Spleen (tissue), 11 donors: Measurements from ENCODE around the gene C1QTNF1. TPM values are rescaled to one million over a fixed set of nuclear protein-coding genes. Genes with fewer than 3 reads are reported as not detected.

Experiments
- DNase-seq: peaks from one replicate; pipeline ENCODE4 v3.0.0-alpha.2; 2020
- H3K27ac ChIP-seq, 8 donors: fragments of 200-600 bp; sonication (generic) in 7 of 8; 1 replicate in 4 of 8; 2 replicates in 4 of 8; pipeline versions ENCODE4 v1.5.0 to v1.8.0; 2016 to 2021; ENCODE audit warnings: inconsistent platforms in 4 of 8, mild to moderate bottlenecking in 4 of 8, moderate library complexity in 1 of 8
- H3K27me3 ChIP-seq, 7 donors: fragments of 200-600 bp; sonication (generic) in 6 of 7; replicated peaks in 1 of 7; 1 replicate in 4 of 7; 2 replicates in 3 of 7; pipeline versions ENCODE4 v1.5.0 to v1.8.0; 2016 to 2021; ENCODE audit warnings: inconsistent platforms in 3 of 7, mild to moderate bottlenecking in 1 of 7
- H3K36me3 ChIP-seq, 6 donors: fragments of 200-600 bp; sonication (generic) in 5 of 6; 1 replicate in 4 of 6; 2 replicates in 2 of 6; pipeline versions ENCODE4 v1.5.0 to v1.8.0; 2016 to 2021; ENCODE audit warnings: inconsistent platforms in 2 of 6
- H3K4me1 ChIP-seq, 6 donors: fragments of 200-600 bp; sonication (generic) in 5 of 6; 1 replicate in 3 of 6; 2 replicates in 3 of 6; pipeline versions ENCODE4 v1.5.0 to v1.8.0; 2016 to 2021; ENCODE audit warnings: inconsistent platforms in 3 of 6
- H3K4me3 ChIP-seq, 8 donors: fragments of 200-600 bp; sonication (generic) in 7 of 8; 1 replicate in 4 of 8; 2 replicates in 4 of 8; pipeline versions ENCODE4 v1.5.0 to v1.8.0; 2016 to 2021; ENCODE audit warnings: inconsistent platforms in 4 of 8, mild to moderate bottlenecking in 4 of 8, moderate library complexity in 2 of 8
- H3K9me3 ChIP-seq, 8 donors: fragments of 200-600 bp; sonication (generic) in 7 of 8; 1 replicate in 4 of 8; 2 replicates in 4 of 8; pipeline versions ENCODE4 v1.5.0 to v1.8.0; 2016 to 2021; ENCODE audit warnings: inconsistent platforms in 4 of 8
- CTCF ChIP-seq, 11 experiments: fragments of 200-600 bp in 7 of 11; fragments of 450-650 bp in 4 of 11; sonication (generic) in 4 of 11; IDR thresholded peaks in 8 of 11; conservative IDR thresholded peaks in 3 of 11; 1 replicate in 7 of 11; 2 replicates in 4 of 11; pipeline versions ENCODE4 v1.4.0 to v1.8.0; 2016 to 2021; ENCODE audit warnings: antibody characterized with exemption in 11 of 11, inconsistent platforms in 4 of 11, mild to moderate bottlenecking in 1 of 11
- POLR2A ChIP-seq, 3 donors: fragments of 450-650 bp; IDR thresholded peaks; one replicate each; pipeline ENCODE4 v1.5.1; 2017; ENCODE audit warnings: antibody characterized with exemption in 3 of 3, mild to moderate bottlenecking in 1 of 3
- POLR2AphosphoS5 ChIP-seq, 3 donors: sonication (generic); formaldehyde crosslinking; IDR thresholded peaks; one replicate each; pipeline ENCODE4 v1.5.1; 2017; ENCODE audit warnings: antibody characterized with exemption in 3 of 3
- WGBS, 5 donors: extraction: QIAGEN DNeasy Blood & Tissue Kit in 3 of 5; methylation state at CpG; one replicate each; pipeline versions ENCODE4 v1.1.5 to v1.1.7; 2013 to 2018; 5-methylcytosine and 5-hydroxymethylcytosine counted together
- intact Hi-C: fragments of 100-400 bp; cut with DNase I; formaldehyde crosslinking; loops from one replicate; pipeline ENCODE4 v1.15.0; 2023; ENCODE audit warnings: low total_unique reads
- polyA plus RNA-seq, 3 donors: library from polyadenylated mRNA; stranded (reverse); fragments of 200-250 nt; gene quantifications; one replicate each; pipeline ENCODE4 v1.2.1, GENCODE V29; 2013
- total RNA-seq, 7 donors: library from RNA; depleted of rRNA in 3 of 7; stranded (reverse); fragments of >200 nt in 3 of 7; fragmentation: NEBNext Ultra II Directional in 4 of 7; extraction: Animal tissue kit (Norgen Biotek cat#: 25700) in 4 of 7; gene quantifications; one replicate each; pipeline versions ENCODE4 v1.1.0 to v1.2.1, GENCODE V29; 2016 to 2021
- donor health status: healthy with polysubstance abuse.
- donor health status: DM: no; HTN: no; CAD: no; lungs with moderate emphysema.
- donor health status: DM: no; HTN: no; CAD: no.
- donor health status: Bipolar disorder and iron deficiency.
- donor health status: healthy.
- donor health status: DM: no; HTN: no; CAD: no.
- donor health status: DM: yes; HTN: yes; CAD: no.

C1QTNF1 gene
- total and polyA plus RNA-seq, 10 donors: 14.7 to 101 (median 44.4) TPM

DNA sequence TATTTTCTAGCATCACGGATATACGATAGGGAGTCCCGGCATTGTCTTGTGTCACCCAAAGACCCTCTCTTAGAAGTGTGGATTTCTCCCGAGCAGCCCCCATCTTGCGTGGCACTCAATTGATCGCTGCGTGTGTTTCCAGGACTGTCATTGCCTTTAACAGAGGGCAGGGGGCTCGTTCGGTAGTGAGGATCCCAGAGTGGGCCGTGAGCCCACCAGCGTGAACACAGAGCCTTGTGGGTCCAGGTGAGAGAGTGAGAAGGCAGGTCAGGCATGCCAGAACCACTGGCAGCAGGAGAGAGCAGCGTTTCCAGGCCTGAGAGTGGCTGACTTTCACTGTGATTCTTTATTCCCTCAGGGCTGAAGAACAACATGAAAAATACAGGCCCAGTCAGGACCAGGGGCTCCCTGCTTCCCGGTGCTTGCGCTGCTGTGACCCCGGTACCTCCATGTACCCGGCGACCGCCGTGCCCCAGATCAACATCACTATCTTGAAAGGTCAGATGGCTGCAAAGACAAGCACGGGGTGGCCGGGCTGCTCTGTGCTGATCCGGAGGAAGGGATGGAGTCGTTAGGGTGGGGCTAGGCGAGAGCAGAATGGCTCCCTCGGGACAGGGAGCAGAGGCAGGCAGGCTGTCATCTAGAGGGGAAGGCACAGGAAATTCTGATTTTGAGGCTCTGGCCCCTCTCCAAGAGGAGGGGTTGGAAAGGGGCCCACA is 22.4 kb downstream of the C1QTNF1 start:
- TF ChIP-seq POLR2AphosphoS5 (IDR thresholded peaks at IDR 0.05) (peak; percentile 37 to 66 (median 42)), POLR2A (IDR thresholded peaks at IDR 0.05) (no peak), CTCF (IDR thresholded peaks at IDR 0.05 in 8 of 11, conservative IDR thresholded peaks at IDR 0.05 in 3 of 11) (peak in 1 of 11 experiments; percentile 1)
- peak overlapping the region in 1 of 8 donors; percentile 17 for H3K4me3 ChIP-seq
- intact Hi-C loops: no loop called here
- 54 to 74% (median 65%) methylated on average over 25 of the region's 25 CpGs for WGBS, 5 donors
- peak overlapping the region in 7 of 8 donors; percentile 9 to 73 (median 46) for H3K27ac ChIP-seq
- peaks cover 0 to 9% (median 0%) of the 10 kb centered on the region in 6 donors for H3K36me3 ChIP-seq
- peaks cover 0 to 38% (median 0%) of the 10 kb centered on the region in 7 donors for H3K27me3 ChIP-seq
- peaks cover 4 to 86% (median 34%) of the 10 kb centered on the region in 6 donors for H3K4me1 ChIP-seq
- H3K9me3 ChIP-seq: no peaks in the 10 kb centered on the region
- DNase-seq: peak; percentile 76

GRCh38 chr17:79046916-79047280 is 22.9 kb downstream of the C1QTNF1 start:
- no peak for DNase-seq
- intact Hi-C loops: no loop called here
- peak overlapping the region in 5 of 8 donors; percentile 39 to 73 (median 63) for H3K27ac ChIP-seq

GRCh38 chr17:79047291-79047920 is 23.4 kb downstream of the C1QTNF1 start:
- Histone ChIP-seq H3K27ac (peak overlapping the region in 5 of 8 donors; percentile 39 to 73 (median 63)), H3K9me3 (no peaks in the 10 kb centered on the region), H3K36me3 (peaks cover 0 to 9% (median 0%) of the 10 kb centered on the region in 6 donors), H3K4me1 (peaks cover 4 to 83% (median 31%) of the 10 kb centered on the region in 6 donors), H3K27me3 (peaks cover 0 to 39% (median 0%) of the 10 kb centered on the region in 7 donors), H3K4me3 (peak overlapping the region in 2 of 8 donors; percentile 3 to 7)
- peak; percentile 58 for DNase-seq
- WGBS, 5 donors: 90 to 96% (median 91%) methylated on average over 30 of the region's 30 CpGs
- intact Hi-C loops: no loop called here
- TF ChIP-seq CTCF (IDR thresholded peaks at IDR 0.05 in 8 of 11, conservative IDR thresholded peaks at IDR 0.05 in 3 of 11) (no peak), POLR2AphosphoS5 (IDR thresholded peaks at IDR 0.05) (no peak), POLR2A (IDR thresholded peaks at IDR 0.05) (no peak)

More at GRCh38 chr17:79046916-79047280, 22.9 kb downstream of the C1QTNF1 start:
- H3K4me1 ChIP-seq: peaks cover 4 to 88% (median 34%) of the 10 kb centered on the region in 6 donors
- WGBS, 5 donors: 67 to 94% (median 83%) methylated on average over 12 to 15 of the region's 15 CpGs
- no peak for TF ChIP-seq POLR2A (IDR thresholded peaks at IDR 0.05)
- TF ChIP-seq POLR2AphosphoS5 (IDR thresholded peaks at IDR 0.05): no peak
- TF ChIP-seq CTCF (IDR thresholded peaks at IDR 0.05 in 8 of 11, conservative IDR thresholded peaks at IDR 0.05 in 3 of 11): no peak
- H3K36me3 ChIP-seq: peaks cover 0 to 9% (median 0%) of the 10 kb centered on the region in 6 donors
- peak overlapping the region in 1 of 8 donors; percentile 17 for H3K4me3 ChIP-seq
- H3K9me3 ChIP-seq: no peaks in the 10 kb centered on the region
- peaks cover 0 to 39% (median 0%) of the 10 kb centered on the region in 7 donors for H3K27me3 ChIP-seq
